GM12891 (cell line): ENCODE results near the gene MYO5B.

Source experiments
- PAX5 ChIP-seq: IDR thresholded peaks from 2 replicates; pipeline ENCODE4 v1.6.1; 2011; ENCODE audit warnings: low read length, moderate library complexity, mild to moderate bottlenecking; ENCODE audit not compliant: insufficient read depth, severe bottlenecking
- POLR2A ChIP-seq: IDR thresholded peaks from 2 replicates; pipeline ENCODE4 v1.6.1; 2011; ENCODE audit warnings: low read depth, low read length, control low read depth
- POLR2AphosphoS5 ChIP-seq: IDR thresholded peaks from 2 replicates; pipeline ENCODE4 v1.6.1; 2011; ENCODE audit warnings: low read depth, low read length, control low read depth
- SPI1 ChIP-seq: IDR thresholded peaks from 2 replicates; pipeline ENCODE4 v1.6.1; 2011; ENCODE audit warnings: low read depth, low read length, control low read depth
- TAF1 ChIP-seq: IDR thresholded peaks from 2 replicates; pipeline ENCODE4 v1.6.1; 2011; ENCODE audit warnings: low read depth, low read length, control low read depth

DNA sequence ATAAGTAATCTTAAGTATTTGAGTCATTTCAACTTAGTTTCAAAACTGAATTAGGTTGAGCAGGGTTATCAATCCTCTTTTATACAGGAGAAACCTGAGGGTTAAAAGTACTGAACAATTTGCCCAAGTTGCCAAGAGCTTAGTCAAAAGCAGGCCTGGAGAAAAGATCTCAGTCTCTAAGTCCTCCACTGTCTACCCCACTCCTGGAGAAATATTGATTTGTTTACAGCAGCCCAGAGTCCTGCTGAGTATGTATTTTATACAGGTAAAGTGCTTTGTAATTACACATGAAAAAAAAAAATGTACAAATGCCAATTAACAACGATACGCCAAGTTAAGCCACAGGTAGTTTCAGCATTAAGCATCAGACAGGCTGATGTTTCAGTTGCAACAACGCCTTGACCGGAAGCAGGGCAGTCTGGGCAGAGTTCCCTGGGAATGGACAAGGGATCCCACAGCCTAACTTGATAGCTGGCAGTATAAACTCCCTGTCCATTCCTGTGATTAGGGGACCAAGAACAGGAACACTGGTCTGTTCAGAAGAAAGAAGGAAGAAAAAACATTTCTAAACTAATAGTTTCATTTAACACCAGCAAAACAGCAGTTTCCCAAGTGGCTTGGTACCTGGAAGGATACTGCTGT is 132.9 kb downstream of the MYO5B start:
- TF ChIP-seq POLR2AphosphoS5 (no peak), TAF1 (no peak), POLR2A (no peak), PAX5 (no peak), SPI1 (no peak)
